PFSK-1 (cell line): ENCODE data around the gene TMEM190.
"Not testable (repeated sequence)": the region's sequence is repeated elsewhere in the genome, so short reads cannot be mapped to it uniquely, and the experiment has no call there.

Source experiments
- FOXP2 ChIP-seq: optimal IDR thresholded peaks from 2 replicates; pipeline ENCODE3; 2011; ENCODE audit warnings: borderline replicate concordance, control low read depth, inconsistent platforms; ENCODE audit not compliant: insufficient read depth; ENCODE audit errors: extremely low read length, extremely low read depth
- POLR2AphosphoS5 ChIP-seq: IDR thresholded peaks from 2 replicates; pipeline ENCODE4 v1.6.1; 2012; ENCODE audit warnings: low read depth, mild to moderate bottlenecking, control low read depth, low read length, moderate library complexity
- REST ChIP-seq, 2 experiments: IDR thresholded peaks; 2 replicates each; pipeline versions ENCODE4 v1.6.1 to v1.8.0; 2011 to 2012; ENCODE audit warnings: low read depth in 2 of 2, low read length in 2 of 2, control low read depth in 1 of 2, inconsistent platforms in 1 of 2, mild to moderate bottlenecking in 1 of 2, moderate library complexity in 1 of 2; ENCODE audit not compliant: insufficient read depth in 1 of 2
- SIN3A ChIP-seq: IDR thresholded peaks from 2 replicates; pipeline ENCODE4 v1.6.1; 2012; ENCODE audit warnings: mild to moderate bottlenecking, low read length, moderate library complexity, borderline replicate concordance; ENCODE audit not compliant: insufficient read depth
- TAF1 ChIP-seq: IDR thresholded peaks from 2 replicates; pipeline ENCODE4 v1.6.1; 2012; ENCODE audit warnings: low read length, control low read depth, borderline replicate concordance; ENCODE audit not compliant: insufficient read depth

- TF ChIP-seq TAF1, result peak; percentile 93; the same call in 1 of the 2 replicates
- TF ChIP-seq REST (IDR thresholded peaks at IDR 0.05; ENCODE audit: insufficient read depth in 1 of 2, low read depth in 2 of 2, low read length in 2 of 2), result 0 out of 4 replicates have a peak, but pooled peaks of 1 of the 2 experiments have one; percentile 57
- TF ChIP-seq POLR2AphosphoS5, result peak; percentile 98
- not testable (repeated sequence) for TF ChIP-seq SIN3A, FOXP2
Measured at GRCh38 chr19:55407550-55407799, 30.8 kb downstream of the TMEM190 start, which contains the start of gene UBE2S.
